SK-N-SH treated with all-trans-retinoic acid at 6 μM for 48 hours (cell line): ENCODE results near the gene EFNA4.

ENCODE experiments used
- ATAC-seq: fragments of 200-7000 bp; cut with Tn5 transposase; 3 replicates; pipeline ENCODE4 v1.9.1; 2020; ENCODE audit warnings: mild to moderate bottlenecking, moderate library complexity
- ARNTL ChIP-seq: fragments of 450-650 bp; formaldehyde crosslinking; IDR thresholded peaks from 2 replicates; pipeline ENCODE4 v1.5.0; 2020; ENCODE audit warnings: low read depth, mild to moderate bottlenecking, moderate library complexity, borderline replicate concordance
- CSDC2 ChIP-seq: fragments of 250-450 bp; sonication (Bioruptor Pico); IDR thresholded peaks from 2 replicates; pipeline ENCODE4 v1.5.0; 2020; ENCODE audit warnings: mild to moderate bottlenecking, moderate library complexity
- GLIS3 ChIP-seq: fragments of 250-450 bp; sonication (Bioruptor Pico); IDR thresholded peaks from 2 replicates; pipeline ENCODE4 v1.5.0; 2020; ENCODE audit warnings: mild to moderate bottlenecking, moderate library complexity
- ISL1 ChIP-seq: fragments of 250-450 bp; sonication (Bioruptor Pico); IDR thresholded peaks from 2 replicates; pipeline ENCODE4 v2.1.2; 2022; ENCODE audit warnings: mild to moderate bottlenecking, moderate library complexity
- OSR1 ChIP-seq: fragments of 250-450 bp; sonication (Bioruptor Pico); IDR thresholded peaks from 2 replicates; pipeline ENCODE4 v1.8.0; 2022; ENCODE audit warnings: moderate library complexity, mild to moderate bottlenecking, inconsistent platforms
- PPARA ChIP-seq: fragments of 250-450 bp; sonication (Bioruptor Pico); IDR thresholded peaks from 2 replicates; pipeline ENCODE4 v1.5.0; 2020; ENCODE audit warnings: mild to moderate bottlenecking, borderline replicate concordance
- RARB ChIP-seq: fragments of 250-450 bp; sonication (Bioruptor Pico); IDR thresholded peaks from 2 replicates; pipeline ENCODE4 v1.8.0; 2021; ENCODE audit warnings: mild to moderate bottlenecking, moderate library complexity
- SNAI2 ChIP-seq: fragments of 250-450 bp; sonication (Bioruptor Pico); IDR thresholded peaks from 2 replicates; pipeline ENCODE4 v1.5.0; 2020; ENCODE audit warnings: mild to moderate bottlenecking, moderate library complexity
- TCF4 ChIP-seq: fragments of 250-450 bp; sonication (Bioruptor Pico); IDR thresholded peaks from 2 replicates; pipeline ENCODE4 v1.8.0; 2021; ENCODE audit warnings: mild to moderate bottlenecking, moderate library complexity, borderline replicate concordance
- ZFP3 ChIP-seq: fragments of 250-450 bp; sonication (Bioruptor Pico); IDR thresholded peaks from 2 replicates; pipeline ENCODE4 v1.5.0; 2020; ENCODE audit warnings: mild to moderate bottlenecking, moderate library complexity
- ZNF565 ChIP-seq: fragments of 450-650 bp; formaldehyde crosslinking; conservative IDR thresholded peaks from 2 replicates; pipeline ENCODE4 v1.5.0; 2020; ENCODE audit warnings: low read depth, mild to moderate bottlenecking, moderate library complexity
- ZNF70 ChIP-seq: fragments of 450-650 bp; formaldehyde crosslinking; IDR thresholded peaks from 2 replicates; pipeline ENCODE4 v1.5.0; 2020; ENCODE audit warnings: mild to moderate bottlenecking, moderate library complexity
- ZNF8 ChIP-seq: fragments of 450-650 bp; formaldehyde crosslinking; IDR thresholded peaks from 2 replicates; pipeline ENCODE4 v1.5.0; 2020; ENCODE audit warnings: mild to moderate bottlenecking, moderate library complexity
- TF ChIP-seq, protein P1 (sequence below): fragments of 250-450 bp; sonication (Bioruptor Pico); IDR thresholded peaks from 2 replicates; pipeline ENCODE4 v1.5.0; 2020; ENCODE audit warnings: mild to moderate bottlenecking, moderate library complexity
- TF ChIP-seq, protein P2 (sequence below): fragments of 250-450 bp; sonication (Bioruptor Pico); IDR thresholded peaks from 2 replicates; pipeline ENCODE4 v1.5.1; 2020; ENCODE audit warnings: low read depth, mild to moderate bottlenecking, moderate library complexity
- TF ChIP-seq, protein P3 (sequence below): fragments of 250-450 bp; sonication (Bioruptor Pico); IDR thresholded peaks from 2 replicates; pipeline ENCODE4 v1.5.1; 2021; ENCODE audit warnings: mild to moderate bottlenecking, moderate library complexity
- TF ChIP-seq, protein P4 (sequence below): fragments of 250-450 bp; sonication (Bioruptor Pico); IDR thresholded peaks from 2 replicates; pipeline ENCODE4 v1.8.0; 2021; ENCODE audit warnings: low read depth, mild to moderate bottlenecking, moderate library complexity, borderline replicate concordance

The EFNA4 gene

DNA sequence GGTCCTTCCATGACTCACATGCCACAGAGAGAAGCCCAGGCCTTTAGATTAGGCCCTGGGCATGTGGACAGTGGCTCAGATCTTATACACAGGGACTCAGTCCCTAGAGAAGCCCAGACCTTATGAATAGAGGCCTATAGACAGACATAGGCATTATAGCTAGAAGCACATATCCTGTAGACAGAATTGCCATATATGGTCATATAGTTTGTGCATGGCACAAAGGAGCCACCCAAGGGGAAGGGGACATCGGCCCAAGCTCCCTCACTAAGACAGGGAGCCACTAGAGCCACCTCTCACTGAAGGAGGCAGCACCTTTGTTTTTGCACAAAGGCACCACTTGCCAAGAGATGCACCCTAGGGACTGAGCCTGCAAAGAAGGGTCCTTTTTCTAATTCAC lies 12.8 kb downstream of the EFNA4 start:
- TF ChIP-seq, protein P1, sequence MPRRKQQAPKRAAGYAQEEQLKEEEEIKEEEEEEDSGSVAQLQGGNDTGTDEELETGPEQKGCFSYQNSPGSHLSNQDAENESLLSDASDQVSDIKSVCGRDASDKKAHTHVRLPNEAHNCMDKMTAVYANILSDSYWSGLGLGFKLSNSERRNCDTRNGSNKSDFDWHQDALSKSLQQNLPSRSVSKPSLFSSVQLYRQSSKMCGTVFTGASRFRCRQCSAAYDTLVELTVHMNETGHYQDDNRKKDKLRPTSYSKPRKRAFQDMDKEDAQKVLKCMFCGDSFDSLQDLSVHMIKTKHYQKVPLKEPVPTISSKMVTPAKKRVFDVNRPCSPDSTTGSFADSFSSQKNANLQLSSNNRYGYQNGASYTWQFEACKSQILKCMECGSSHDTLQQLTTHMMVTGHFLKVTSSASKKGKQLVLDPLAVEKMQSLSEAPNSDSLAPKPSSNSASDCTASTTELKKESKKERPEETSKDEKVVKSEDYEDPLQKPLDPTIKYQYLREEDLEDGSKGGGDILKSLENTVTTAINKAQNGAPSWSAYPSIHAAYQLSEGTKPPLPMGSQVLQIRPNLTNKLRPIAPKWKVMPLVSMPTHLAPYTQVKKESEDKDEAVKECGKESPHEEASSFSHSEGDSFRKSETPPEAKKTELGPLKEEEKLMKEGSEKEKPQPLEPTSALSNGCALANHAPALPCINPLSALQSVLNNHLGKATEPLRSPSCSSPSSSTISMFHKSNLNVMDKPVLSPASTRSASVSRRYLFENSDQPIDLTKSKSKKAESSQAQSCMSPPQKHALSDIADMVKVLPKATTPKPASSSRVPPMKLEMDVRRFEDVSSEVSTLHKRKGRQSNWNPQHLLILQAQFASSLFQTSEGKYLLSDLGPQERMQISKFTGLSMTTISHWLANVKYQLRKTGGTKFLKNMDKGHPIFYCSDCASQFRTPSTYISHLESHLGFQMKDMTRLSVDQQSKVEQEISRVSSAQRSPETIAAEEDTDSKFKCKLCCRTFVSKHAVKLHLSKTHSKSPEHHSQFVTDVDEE = no peak
- TF ChIP-seq CSDC2 (CRISPR knock-in tag) = no peak
- TF ChIP-seq, protein P2, sequence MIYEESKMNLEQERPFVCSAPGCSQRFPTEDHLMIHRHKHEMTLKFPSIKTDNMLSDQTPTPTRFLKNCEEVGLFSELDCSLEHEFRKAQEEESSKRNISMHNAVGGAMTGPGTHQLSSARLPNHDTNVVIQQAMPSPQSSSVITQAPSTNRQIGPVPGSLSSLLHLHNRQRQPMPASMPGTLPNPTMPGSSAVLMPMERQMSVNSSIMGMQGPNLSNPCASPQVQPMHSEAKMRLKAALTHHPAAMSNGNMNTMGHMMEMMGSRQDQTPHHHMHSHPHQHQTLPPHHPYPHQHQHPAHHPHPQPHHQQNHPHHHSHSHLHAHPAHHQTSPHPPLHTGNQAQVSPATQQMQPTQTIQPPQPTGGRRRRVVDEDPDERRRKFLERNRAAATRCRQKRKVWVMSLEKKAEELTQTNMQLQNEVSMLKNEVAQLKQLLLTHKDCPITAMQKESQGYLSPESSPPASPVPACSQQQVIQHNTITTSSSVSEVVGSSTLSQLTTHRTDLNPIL = no peak
- TF ChIP-seq GLIS3 (CRISPR knock-in tag) = no peak
- no peak for TF ChIP-seq ZNF70
- TF ChIP-seq, protein P3, sequence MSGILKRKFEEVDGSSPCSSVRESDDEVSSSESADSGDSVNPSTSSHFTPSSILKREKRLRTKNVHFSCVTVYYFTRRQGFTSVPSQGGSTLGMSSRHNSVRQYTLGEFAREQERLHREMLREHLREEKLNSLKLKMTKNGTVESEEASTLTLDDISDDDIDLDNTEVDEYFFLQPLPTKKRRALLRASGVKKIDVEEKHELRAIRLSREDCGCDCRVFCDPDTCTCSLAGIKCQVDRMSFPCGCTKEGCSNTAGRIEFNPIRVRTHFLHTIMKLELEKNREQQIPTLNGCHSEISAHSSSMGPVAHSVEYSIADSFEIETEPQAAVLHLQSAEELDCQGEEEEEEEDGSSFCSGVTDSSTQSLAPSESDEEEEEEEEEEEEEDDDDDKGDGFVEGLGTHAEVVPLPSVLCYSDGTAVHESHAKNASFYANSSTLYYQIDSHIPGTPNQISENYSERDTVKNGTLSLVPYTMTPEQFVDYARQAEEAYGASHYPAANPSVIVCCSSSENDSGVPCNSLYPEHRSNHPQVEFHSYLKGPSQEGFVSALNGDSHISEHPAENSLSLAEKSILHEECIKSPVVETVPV (CRISPR knock-in tag) = no peak
- TF ChIP-seq RARB (CRISPR knock-in tag) = no peak
- TF ChIP-seq PPARA (CRISPR knock-in tag) = no peak
- TF ChIP-seq ZNF8 = no peak
- no peak for TF ChIP-seq ISL1
- TF ChIP-seq ZFP3 (CRISPR knock-in tag) = no peak
- TF ChIP-seq ZNF565 (CRISPR knock-in tag) = no peak

DNA sequence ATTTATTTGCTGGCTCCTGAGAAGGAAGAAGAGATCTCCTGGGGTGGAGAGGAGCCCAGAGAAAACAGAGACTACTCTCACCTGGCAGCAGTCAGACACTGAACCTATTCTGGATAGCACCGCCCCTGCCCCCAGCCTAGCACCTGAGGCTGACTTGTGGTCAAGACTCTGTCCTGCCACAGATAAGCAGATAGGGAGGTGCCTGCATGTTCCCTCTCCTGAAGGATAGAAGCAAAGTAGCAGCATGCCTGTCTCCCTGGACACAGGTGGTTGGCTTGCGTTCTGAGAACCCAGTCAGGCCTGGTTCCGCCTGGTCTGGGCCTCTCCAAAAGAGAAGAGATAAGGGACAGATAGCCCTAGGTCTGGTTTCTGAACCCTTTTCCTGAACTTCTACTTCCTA lies 13.8 kb downstream of the EFNA4 start:
- no peak for ATAC-seq
- TF ChIP-seq ZNF70 = no peak
- TF ChIP-seq ARNTL (CRISPR knock-in tag) = no peak
- no peak for TF ChIP-seq TCF4
- TF ChIP-seq CSDC2 (CRISPR knock-in tag) = no peak
- TF ChIP-seq OSR1 (CRISPR knock-in tag) = no peak
- no peak for TF ChIP-seq ZNF8
- TF ChIP-seq ZFP3 (CRISPR knock-in tag) = no peak
- TF ChIP-seq, protein P2 = no peak
- no peak for TF ChIP-seq RARB (CRISPR knock-in tag)
- TF ChIP-seq, all 23 proteins: peak for 0

More for the DNA sequence above, 12.8 kb downstream of the EFNA4 start:
- no peak for ATAC-seq

DNA sequence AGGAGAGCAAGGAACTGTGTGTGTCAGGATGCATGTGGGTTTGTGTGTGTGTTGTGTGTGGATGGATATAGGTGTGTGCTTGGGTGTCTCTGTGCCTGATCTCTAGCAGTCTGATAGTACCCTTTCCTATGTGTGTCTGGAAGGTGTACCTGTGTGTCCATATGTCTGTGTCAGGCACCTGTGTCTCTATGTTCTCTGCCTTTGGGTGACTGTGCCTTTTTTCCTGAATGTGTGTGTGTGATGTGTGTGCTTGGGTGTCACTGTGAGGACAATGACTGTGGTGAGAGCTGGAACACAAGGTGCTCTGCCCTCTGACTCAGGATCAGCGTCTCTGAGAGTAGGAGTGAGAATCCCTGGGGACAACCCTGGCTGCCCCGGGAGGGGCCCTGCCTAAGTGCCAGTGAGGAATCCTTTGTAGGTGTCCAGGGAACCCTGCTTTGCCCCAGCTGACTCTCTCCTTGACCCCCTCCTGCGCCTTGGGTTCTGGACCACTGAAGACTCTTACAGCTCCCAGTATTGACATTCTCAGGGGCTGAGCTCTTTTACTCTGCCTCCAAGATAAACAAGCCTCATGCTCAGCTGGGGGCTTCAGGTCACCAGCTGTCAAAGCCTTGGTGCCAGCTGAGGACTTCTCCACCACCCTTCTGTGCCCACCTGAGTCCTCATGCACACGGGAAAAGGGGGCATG lies 14.4 kb downstream of the EFNA4 start:
- ATAC-seq = no peak
- no peak for TF ChIP-seq TCF4
- no peak for TF ChIP-seq OSR1 (CRISPR knock-in tag)
- no peak for TF ChIP-seq ARNTL (CRISPR knock-in tag)
- TF ChIP-seq GLIS3 (CRISPR knock-in tag) = no peak
- TF ChIP-seq ZFP3 (CRISPR knock-in tag) = no peak
- no peak for TF ChIP-seq ISL1
- no peak for TF ChIP-seq ZNF8
- TF ChIP-seq SNAI2 (CRISPR knock-in tag) = no peak
- TF ChIP-seq, protein P4, sequence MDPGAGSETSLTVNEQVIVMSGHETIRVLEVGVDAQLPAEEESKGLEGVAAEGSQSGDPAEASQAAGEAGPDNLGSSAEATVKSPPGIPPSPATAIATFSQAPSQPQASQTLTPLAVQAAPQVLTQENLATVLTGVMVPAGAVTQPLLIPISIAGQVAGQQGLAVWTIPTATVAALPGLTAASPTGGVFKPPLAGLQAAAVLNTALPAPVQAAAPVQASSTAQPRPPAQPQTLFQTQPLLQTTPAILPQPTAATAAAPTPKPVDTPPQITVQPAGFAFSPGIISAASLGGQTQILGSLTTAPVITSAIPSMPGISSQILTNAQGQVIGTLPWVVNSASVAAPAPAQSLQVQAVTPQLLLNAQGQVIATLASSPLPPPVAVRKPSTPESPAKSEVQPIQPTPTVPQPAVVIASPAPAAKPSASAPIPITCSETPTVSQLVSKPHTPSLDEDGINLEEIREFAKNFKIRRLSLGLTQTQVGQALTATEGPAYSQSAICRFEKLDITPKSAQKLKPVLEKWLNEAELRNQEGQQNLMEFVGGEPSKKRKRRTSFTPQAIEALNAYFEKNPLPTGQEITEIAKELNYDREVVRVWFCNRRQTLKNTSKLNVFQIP (CRISPR knock-in tag) = no peak
- TF ChIP-seq RARB (CRISPR knock-in tag) = no peak
- TF ChIP-seq, all 23 proteins: peak for 0

DNA sequence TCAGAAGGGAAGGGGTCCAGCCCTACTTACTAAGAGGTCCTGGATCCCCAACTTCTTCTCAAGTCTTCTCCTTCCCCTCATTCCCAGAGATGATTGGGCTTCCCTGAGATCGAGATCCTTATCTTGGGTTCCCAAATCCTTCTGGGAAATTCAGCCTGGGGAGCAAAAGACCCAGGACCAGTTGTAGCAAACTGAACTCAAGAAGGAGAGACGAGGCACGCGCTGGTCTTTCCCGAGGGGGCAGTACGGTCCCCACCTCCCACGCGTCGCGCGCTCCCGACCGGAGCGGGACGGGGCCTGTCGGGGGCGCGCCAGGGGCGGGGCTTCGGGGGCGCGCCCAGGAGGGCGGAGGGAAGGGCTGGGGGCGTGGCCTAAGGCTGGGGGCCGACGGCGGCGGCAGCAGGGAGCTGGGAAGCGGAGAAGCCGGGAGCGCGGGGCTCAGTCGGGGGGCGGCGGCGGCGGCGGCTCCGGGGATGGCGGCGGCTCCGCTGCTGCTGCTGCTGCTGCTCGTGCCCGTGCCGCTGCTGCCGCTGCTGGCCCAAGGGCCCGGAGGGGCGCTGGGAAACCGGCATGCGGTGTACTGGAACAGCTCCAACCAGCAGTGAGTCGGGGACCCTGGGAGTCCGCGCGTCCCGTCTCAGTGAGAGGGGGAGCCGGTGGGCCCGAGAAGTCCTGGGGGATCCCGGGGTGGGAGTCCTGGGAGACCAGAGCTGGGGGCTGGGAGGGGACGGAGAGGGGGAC lies 15.1 kb downstream of the EFNA4 start, which contains the start of gene EFNA3:
EFNA3 (plus strand) TSS at position 369 of the 741 bp plus-strand sequence; CDS start at position 474, 105 bp downstream.
- TF ChIP-seq ZNF565 (CRISPR knock-in tag) (no peak), CSDC2 (CRISPR knock-in tag) (0 out of 2 replicates have a peak, but pooled peaks have one; percentile 60)
- TF ChIP-seq, protein P1 = 0 out of 2 replicates have a peak, but pooled peaks have one; percentile 52
- ATAC-seq = peak; percentile 63
